HG03045 (cell line): ENCODE results near the gene NMRK2.
"Not testable (repeated sequence)": the region's sequence is repeated elsewhere in the genome, so short reads cannot be mapped to it uniquely, and the experiment has no call there.

Source experiments
- ATAC-seq: cut with Tn5 transposase; IDR thresholded peaks from one replicate; pipeline ENCODE4 v1.9.1; 2021; ENCODE audit warnings: mild to moderate bottlenecking, moderate library complexity; ENCODE audit not compliant: unreplicated experiment

Gene NMRK2

GRCh38 chr19:3932931-3933810 lies at the start of gene NMRK2:
NMRK2 (plus strand) TSS chr19:3933069; CDS start chr19:3933672, 603 bp downstream.
- ATAC-seq, result no peak

- ATAC-seq, result no peak
Observed at GRCh38 chr19:3890591-3890990, 42.3 kb upstream of the NMRK2 start.

- no peak for ATAC-seq
Observed at GRCh38 chr19:3893509-3894179, 39.2 kb upstream of the NMRK2 start.

- ATAC-seq, result not testable (repeated sequence)
Observed at GRCh38 chr19:3894959-3895358, 37.9 kb upstream of the NMRK2 start.

GRCh38 chr19:3895788-3896187 lies 37.1 kb upstream of the NMRK2 start:
- no peak for ATAC-seq

GRCh38 chr19:3897936-3898335 lies 34.9 kb upstream of the NMRK2 start:
- no peak for ATAC-seq

GRCh38 chr19:3898426-3898825 lies 34.4 kb upstream of the NMRK2 start:
- no peak for ATAC-seq

GRCh38 chr19:3899531-3900294 lies 33.2 kb upstream of the NMRK2 start:
- ATAC-seq, result no peak

GRCh38 chr19:3902317-3902973 lies 30.4 kb upstream of the NMRK2 start:
- no peak for ATAC-seq

GRCh38 chr19:3904233-3904632 lies 28.6 kb upstream of the NMRK2 start:
- ATAC-seq, result no peak

GRCh38 chr19:3907626-3908265 lies 25.1 kb upstream of the NMRK2 start:
- no peak for ATAC-seq

GRCh38 chr19:3908266-3909054 lies 24.4 kb upstream of the NMRK2 start:
- ATAC-seq, result no peak

- no peak for ATAC-seq
Observed at GRCh38 chr19:3910105-3910504, 22.8 kb upstream of the NMRK2 start.

GRCh38 chr19:3914199-3914598 lies 18.7 kb upstream of the NMRK2 start:
- ATAC-seq, result no peak

- no peak for ATAC-seq
Observed at GRCh38 chr19:3916033-3916432, 16.8 kb upstream of the NMRK2 start.

GRCh38 chr19:3919793-3920192 lies 13.1 kb upstream of the NMRK2 start:
- no peak for ATAC-seq

GRCh38 chr19:3923096-3923758 lies 9.6 kb upstream of the NMRK2 start:
- no peak for ATAC-seq

GRCh38 chr19:3923912-3924311 lies 9.0 kb upstream of the NMRK2 start:
- no peak for ATAC-seq

GRCh38 chr19:3931041-3931440 lies 1.8 kb upstream of the NMRK2 start:
- no peak for ATAC-seq
